ENCODE measurements around the gene ENGASE.

ENGASE gene

GRCh38 chr17:79095345-79096055 lies 20.9 kb downstream of the ENGASE start:
- no peak for DNase-seq

- DNase-seq, result no peak
Measured at GRCh38 chr17:79096477-79096876, 21.9 kb downstream of the ENGASE start.

- DNase-seq, result no peak
Measured at GRCh38 chr17:79097226-79098055, 22.8 kb downstream of the ENGASE start.

GRCh38 chr17:79098282-79098867 lies 23.8 kb downstream of the ENGASE start:
- DNase-seq, result no peak

GRCh38 chr17:79100405-79100804 lies 25.8 kb downstream of the ENGASE start:
- DNase-seq, result no peak

GRCh38 chr17:79101111-79101673 lies 26.6 kb downstream of the ENGASE start:
- DNase-seq, result no peak

GRCh38 chr17:79102214-79102613 lies 27.6 kb downstream of the ENGASE start:
- DNase-seq, result no peak

- no peak for DNase-seq
Measured at GRCh38 chr17:79104898-79105600, 30.4 kb downstream of the ENGASE start.

GRCh38 chr17:79105937-79106336 lies 31.3 kb downstream of the ENGASE start:
- no peak for DNase-seq

GRCh38 chr17:79106958-79107357 lies 32.3 kb downstream of the ENGASE start:
- no peak for DNase-seq

GRCh38 chr17:79107499-79108231 lies 33.0 kb downstream of the ENGASE start:
- no peak for DNase-seq

GRCh38 chr17:79108232-79108850 lies 33.7 kb downstream of the ENGASE start:
- no peak for DNase-seq

GRCh38 chr17:79108870-79109269 lies 34.2 kb downstream of the ENGASE start:
- no peak for DNase-seq

GRCh38 chr17:79109584-79109983 lies 35.0 kb downstream of the ENGASE start:
- DNase-seq, result no peak

GRCh38 chr17:79111097-79111496 lies 36.5 kb downstream of the ENGASE start:
- no peak for DNase-seq

GRCh38 chr17:79112471-79112870 lies 37.8 kb downstream of the ENGASE start:
- DNase-seq, result no peak

- no peak for DNase-seq
Measured at GRCh38 chr17:79113699-79114457, 39.3 kb downstream of the ENGASE start.

GRCh38 chr17:79114458-79115301 lies 40.1 kb downstream of the ENGASE start:
- no peak for DNase-seq

- no peak for DNase-seq
Measured at GRCh38 chr17:79115487-79115886, 40.9 kb downstream of the ENGASE start.

Measured in stimulated activated CD4-positive, alpha-beta T cell treated with anti-CD3 and anti-CD28 coated beads, Interleukin-4, amount 100 ng/mL, for 1 hour (primary cell).